Stimulated activated CD8-positive, alpha-beta memory T cell treated with anti-CD3 and anti-CD28 coated beads, Interleukin-7, amount 100 ng/mL, for 24 hours (primary cell): Measurements from ENCODE around the gene ACACA.

Experiments
- DNase-seq: peaks from one replicate; pipeline ENCODE4 v3.0.0-alpha.2; 2020; ENCODE audit warnings: low read depth

Gene ACACA

GRCh38 chr17:37225465-37225864, 181.2 kb downstream of the ACACA start:
- no peak for DNase-seq

GRCh38 chr17:37221865-37222264, 184.8 kb downstream of the ACACA start:
- DNase-seq: no peak

- no peak for DNase-seq
These were observed 186.1 kb downstream of the ACACA start for GRCh38 chr17:37220607-37220953.

GRCh38 chr17:37219876-37220606, 186.6 kb downstream of the ACACA start:
- DNase-seq: no peak

- no peak for DNase-seq
These were observed 187.8 kb downstream of the ACACA start for GRCh38 chr17:37218849-37219248.

- DNase-seq: no peak
These were observed 192.2 kb downstream of the ACACA start for GRCh38 chr17:37214416-37214815.

GRCh38 chr17:37213927-37214326, 192.7 kb downstream of the ACACA start:
- DNase-seq: no peak

- no peak for DNase-seq
These were observed 194.5 kb downstream of the ACACA start for GRCh38 chr17:37212179-37212578.

GRCh38 chr17:37211136-37211535, 195.5 kb downstream of the ACACA start:
- no peak for DNase-seq

GRCh38 chr17:37207103-37207502, 199.5 kb downstream of the ACACA start:
- no peak for DNase-seq

- no peak for DNase-seq
These were observed 200.3 kb downstream of the ACACA start for GRCh38 chr17:37206299-37206698.

GRCh38 chr17:37200497-37200896, 206.1 kb downstream of the ACACA start:
- DNase-seq: no peak

GRCh38 chr17:37197336-37197735, 209.3 kb downstream of the ACACA start:
- no peak for DNase-seq

- DNase-seq: no peak
These were observed 212.4 kb downstream of the ACACA start for GRCh38 chr17:37194208-37194607.

GRCh38 chr17:37191219-37191618, 215.4 kb downstream of the ACACA start:
- DNase-seq: no peak

- DNase-seq: no peak
These were observed 216.1 kb downstream of the ACACA start for GRCh38 chr17:37190493-37190892.

- DNase-seq: no peak
These were observed 218.5 kb downstream of the ACACA start for GRCh38 chr17:37188157-37188556.

GRCh38 chr17:37187262-37187661, 219.4 kb downstream of the ACACA start:
- DNase-seq: no peak

- DNase-seq: no peak
These were observed 223.7 kb downstream of the ACACA start for GRCh38 chr17:37182786-37183465.

GRCh38 chr17:37180376-37180775, 226.3 kb downstream of the ACACA start:
- DNase-seq: no peak

GRCh38 chr17:37179893-37180292, 226.7 kb downstream of the ACACA start:
- DNase-seq: no peak

GRCh38 chr17:37177254-37177870, 229.3 kb downstream of the ACACA start:
- no peak for DNase-seq

GRCh38 chr17:37176723-37177122, 229.9 kb downstream of the ACACA start:
- no peak for DNase-seq
